Muscle layer of colon (tissue), 2 donors: ENCODE results near the gene PARD3B.

ENCODE experiments used
- H3K27ac ChIP-seq: one replicate; pipeline ENCODE4 v1.7.0; 2013; ENCODE audit warnings: low read depth, mild to moderate bottlenecking, low read length, moderate library complexity
- H3K27me3 ChIP-seq, 2 donors: one replicate each; pipeline ENCODE4 v1.7.0; 2013; ENCODE audit warnings: low read length in 2 of 2, mild to moderate bottlenecking in 2 of 2; ENCODE audit not compliant: insufficient read depth in 2 of 2, control insufficient read depth in 1 of 2
- H3K36me3 ChIP-seq: one replicate; pipeline ENCODE4 v1.7.0; 2013; ENCODE audit warnings: mild to moderate bottlenecking, low read length; ENCODE audit not compliant: insufficient read depth
- H3K4me1 ChIP-seq: one replicate; pipeline ENCODE4 v1.7.0; 2013; ENCODE audit warnings: mild to moderate bottlenecking, low read length; ENCODE audit not compliant: insufficient read depth
- H3K4me3 ChIP-seq, 2 donors: one replicate each; pipeline ENCODE4 v1.7.0; 2013; ENCODE audit warnings: low read length in 2 of 2, low read depth in 1 of 2, mild to moderate bottlenecking in 1 of 2, moderate library complexity in 1 of 2
- H3K9ac ChIP-seq: one replicate; pipeline ENCODE4 v1.7.0; 2013; ENCODE audit warnings: low read length
- H3K9me3 ChIP-seq: one replicate; pipeline ENCODE4 v1.7.0; 2013; ENCODE audit warnings: mild to moderate bottlenecking, low read length
- donor health status: abdominal sarcoma.
- donor health status: Adenocarcinoma of cecum.

PARD3B gene

GRCh38 chr2:205590759-205591158, 1045.5 kb downstream of the PARD3B start:
- no peak overlapping the region for H3K4me3 ChIP-seq
- H3K4me1 ChIP-seq = no peaks in the 10 kb centered on the region
- H3K36me3 ChIP-seq = no peaks in the 10 kb centered on the region
- no peak overlapping the region for H3K27ac ChIP-seq
- H3K9ac ChIP-seq = no peak overlapping the region
- no peaks in the 10 kb centered on the region for H3K9me3 ChIP-seq
- H3K27me3 ChIP-seq = no peaks in the 10 kb centered on the region

GRCh38 chr2:205593891-205594290, 1048.6 kb downstream of the PARD3B start:
- Histone ChIP-seq H3K9ac (no peak overlapping the region), H3K9me3 (no peaks in the 10 kb centered on the region), H3K4me1 (no peaks in the 10 kb centered on the region), H3K36me3 (no peaks in the 10 kb centered on the region), H3K27ac (no peak overlapping the region), H3K4me3 (no peak overlapping the region), H3K27me3 (no peaks in the 10 kb centered on the region)

- Histone ChIP-seq H3K36me3 (no peaks in the 10 kb centered on the region), H3K27me3 (no peaks in the 10 kb centered on the region), H3K4me3 (no peak overlapping the region), H3K9me3 (no peaks in the 10 kb centered on the region), H3K27ac (no peak overlapping the region), H3K4me1 (no peaks in the 10 kb centered on the region), H3K9ac (no peak overlapping the region)
Observed at GRCh38 chr2:205596581-205596980, 1051.3 kb downstream of the PARD3B start.

- H3K4me3 ChIP-seq = no peak overlapping the region
- H3K36me3 ChIP-seq = no peaks in the 10 kb centered on the region
- no peak overlapping the region for H3K27ac ChIP-seq
- H3K4me1 ChIP-seq = peaks cover 24% of the 10 kb centered on the region
- H3K9ac ChIP-seq = no peak overlapping the region
- H3K9me3 ChIP-seq = no peaks in the 10 kb centered on the region
- no peaks in the 10 kb centered on the region for H3K27me3 ChIP-seq
Observed at GRCh38 chr2:205605638-205606304, 1060.5 kb downstream of the PARD3B start.

GRCh38 chr2:205607146-205607545, 1061.9 kb downstream of the PARD3B start:
- Histone ChIP-seq H3K27ac (no peak overlapping the region), H3K4me3 (no peak overlapping the region), H3K36me3 (no peaks in the 10 kb centered on the region), H3K9me3 (no peaks in the 10 kb centered on the region), H3K27me3 (no peaks in the 10 kb centered on the region), H3K9ac (no peak overlapping the region), H3K4me1 (peaks cover 24% of the 10 kb centered on the region)

GRCh38 chr2:205609113-205609512, 1063.8 kb downstream of the PARD3B start:
- Histone ChIP-seq H3K9me3 (no peaks in the 10 kb centered on the region), H3K27ac (no peak overlapping the region), H3K36me3 (no peaks in the 10 kb centered on the region), H3K4me3 (no peak overlapping the region), H3K4me1 (peaks cover 24% of the 10 kb centered on the region), H3K9ac (no peak overlapping the region), H3K27me3 (no peaks in the 10 kb centered on the region)

- Histone ChIP-seq H3K36me3 (no peaks in the 10 kb centered on the region), H3K27me3 (no peaks in the 10 kb centered on the region), H3K4me3 (no peak overlapping the region), H3K9ac (no peak overlapping the region), H3K9me3 (no peaks in the 10 kb centered on the region), H3K27ac (no peak overlapping the region), H3K4me1 (peaks cover 24% of the 10 kb centered on the region)
Observed at GRCh38 chr2:205610437-205610836, 1065.2 kb downstream of the PARD3B start.

- Histone ChIP-seq H3K27me3 (no peaks in the 10 kb centered on the region), H3K4me1 (peaks cover 20% of the 10 kb centered on the region), H3K27ac (no peak overlapping the region)
Observed at GRCh38 chr2:205612636-205613035, 1067.4 kb downstream of the PARD3B start.

GRCh38 chr2:205613970-205614559, 1068.8 kb downstream of the PARD3B start:
- Histone ChIP-seq H3K4me1 (peaks cover 9% of the 10 kb centered on the region), H3K4me3 (no peak overlapping the region), H3K36me3 (no peaks in the 10 kb centered on the region), H3K9ac (no peak overlapping the region), H3K9me3 (no peaks in the 10 kb centered on the region), H3K27me3 (no peaks in the 10 kb centered on the region), H3K27ac (no peak overlapping the region)

More at GRCh38 chr2:205612636-205613035, 1067.4 kb downstream of the PARD3B start:
- H3K9me3 ChIP-seq = no peaks in the 10 kb centered on the region
- no peaks in the 10 kb centered on the region for H3K36me3 ChIP-seq
- no peak overlapping the region for H3K4me3 ChIP-seq
- H3K9ac ChIP-seq = no peak overlapping the region

GRCh38 chr2:205614965-205615364, 1069.7 kb downstream of the PARD3B start:
- Histone ChIP-seq H3K4me1 (peaks cover 3% of the 10 kb centered on the region), H3K9ac (no peak overlapping the region)

GRCh38 chr2:205617905-205618304, 1072.6 kb downstream of the PARD3B start:
- Histone ChIP-seq H3K9ac (no peak overlapping the region), H3K27me3 (no peaks in the 10 kb centered on the region), H3K4me3 (no peak overlapping the region)

More at GRCh38 chr2:205614965-205615364, 1069.7 kb downstream of the PARD3B start:
- Histone ChIP-seq H3K4me3 (no peak overlapping the region), H3K27ac (no peak overlapping the region), H3K36me3 (no peaks in the 10 kb centered on the region), H3K27me3 (no peaks in the 10 kb centered on the region), H3K9me3 (no peaks in the 10 kb centered on the region)

GRCh38 chr2:205619600-205619999, 1074.3 kb downstream of the PARD3B start:
- no peak overlapping the region for H3K4me3 ChIP-seq
- no peaks in the 10 kb centered on the region for H3K27me3 ChIP-seq
- no peaks in the 10 kb centered on the region for H3K36me3 ChIP-seq
- no peaks in the 10 kb centered on the region for H3K9me3 ChIP-seq
- H3K27ac ChIP-seq = no peak overlapping the region
- H3K9ac ChIP-seq = no peak overlapping the region
- H3K4me1 ChIP-seq = peaks cover 3% of the 10 kb centered on the region

More at GRCh38 chr2:205617905-205618304, 1072.6 kb downstream of the PARD3B start:
- Histone ChIP-seq H3K36me3 (no peaks in the 10 kb centered on the region), H3K9me3 (no peaks in the 10 kb centered on the region), H3K4me1 (peaks cover 3% of the 10 kb centered on the region), H3K27ac (no peak overlapping the region)
